Measurements from ENCODE around the gene PLEKHA5.
"Not testable (repeated sequence)": the region's sequence is repeated elsewhere in the genome, so short reads cannot be mapped to it uniquely, and the experiment has no call there.

Gene PLEKHA5

GRCh38 chr12:19169222-19169621 lies 39.7 kb downstream of the PLEKHA5 start:
- DNase-seq, result no peak

GRCh38 chr12:19170286-19170685 lies 40.8 kb downstream of the PLEKHA5 start:
- DNase-seq, result not testable (repeated sequence)

GRCh38 chr12:19171731-19172130 lies 42.2 kb downstream of the PLEKHA5 start:
- no peak for DNase-seq

GRCh38 chr12:19177754-19178153 lies 48.2 kb downstream of the PLEKHA5 start:
- peak; percentile 30 for DNase-seq

DNA sequence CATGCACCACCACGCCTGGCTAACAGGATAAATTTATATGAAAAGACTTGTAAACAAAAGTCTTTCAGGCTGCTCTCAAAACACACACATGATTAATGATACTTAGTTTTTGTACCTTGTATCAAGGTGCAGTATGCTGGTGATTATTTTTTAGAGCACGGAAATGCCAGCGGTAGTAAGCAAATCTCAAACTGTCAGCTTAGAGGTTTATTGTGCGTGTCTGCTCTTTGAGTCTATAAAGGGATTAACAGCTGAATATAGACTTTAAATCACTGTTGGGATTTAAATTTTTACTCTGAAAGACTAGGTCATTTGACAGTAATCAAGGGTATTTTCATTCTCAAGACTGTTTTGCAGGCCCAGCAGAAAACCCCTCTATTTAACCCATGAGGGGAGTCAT lies 50.5 kb downstream of the PLEKHA5 start:
- DNase-seq, result no peak

DNA sequence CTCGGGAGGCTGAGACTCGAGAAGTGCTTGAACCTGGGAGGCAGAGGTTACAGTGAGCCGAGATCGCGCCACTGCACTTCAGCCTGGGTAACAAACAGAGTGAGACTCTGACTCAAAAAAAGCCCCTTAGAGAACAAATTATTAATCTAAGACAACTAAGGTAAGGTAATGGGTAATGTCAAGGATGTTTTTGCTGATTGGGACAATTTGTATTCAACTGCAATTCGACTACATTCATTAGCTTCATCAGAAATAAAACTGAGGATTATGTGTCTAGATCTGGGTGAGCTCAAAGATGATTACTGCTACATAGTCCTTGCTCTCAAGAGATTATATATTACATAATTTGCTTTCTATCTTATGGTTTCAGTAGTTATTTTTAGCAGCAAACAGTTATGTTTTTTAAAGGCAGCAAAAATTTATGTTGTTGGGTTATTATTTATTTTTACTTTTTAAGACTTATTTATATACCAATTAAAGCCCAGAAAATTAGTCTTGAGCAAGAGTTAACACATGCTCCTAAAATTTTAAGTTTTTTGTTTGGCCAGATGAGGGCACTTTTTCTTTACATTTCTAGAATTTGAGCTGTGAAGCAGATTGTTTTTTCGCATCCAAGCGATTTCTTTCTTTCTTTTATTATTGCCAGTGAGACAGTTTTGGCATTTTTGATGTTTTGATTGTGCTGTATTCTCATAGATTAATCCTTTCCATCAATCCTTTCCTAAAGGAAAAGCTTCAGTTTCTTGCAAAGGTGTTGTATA lies 52.3 kb downstream of the PLEKHA5 start:
- peak; percentile 27 for DNase-seq

DNA sequence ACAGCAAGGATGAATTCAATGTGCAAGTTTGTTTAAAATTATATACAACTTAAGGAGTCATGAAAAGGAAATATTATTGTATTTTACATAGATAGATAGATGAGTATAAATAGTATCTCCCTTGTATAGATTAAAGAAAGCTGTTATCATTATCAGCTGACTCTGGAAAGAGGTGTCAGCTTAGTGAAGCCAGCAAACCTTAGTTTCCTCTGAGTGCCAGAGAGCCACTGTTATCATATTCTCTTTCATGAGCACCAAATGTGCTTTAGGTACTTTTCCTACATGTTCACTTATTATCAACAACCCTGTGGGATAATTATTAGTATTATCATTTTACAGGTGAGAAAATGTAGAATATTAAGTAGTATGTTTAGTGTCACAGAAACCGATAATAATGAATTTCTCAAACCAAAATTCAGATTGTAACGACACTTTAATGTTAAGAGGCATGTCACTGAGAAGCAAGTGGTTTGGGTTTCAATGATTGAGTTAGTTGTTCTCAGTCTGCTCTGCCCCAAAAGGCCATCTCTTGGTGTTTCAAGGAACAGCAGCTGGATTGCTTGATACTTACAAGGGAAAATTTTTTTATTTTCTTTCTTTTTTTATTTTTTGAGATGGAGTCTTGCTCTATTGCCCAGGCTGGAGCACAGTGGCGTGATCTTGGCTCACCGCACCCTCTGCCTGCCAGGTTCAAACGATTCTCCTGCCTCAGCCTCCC lies 53.7 kb downstream of the PLEKHA5 start:
- no peak for DNase-seq

DNA sequence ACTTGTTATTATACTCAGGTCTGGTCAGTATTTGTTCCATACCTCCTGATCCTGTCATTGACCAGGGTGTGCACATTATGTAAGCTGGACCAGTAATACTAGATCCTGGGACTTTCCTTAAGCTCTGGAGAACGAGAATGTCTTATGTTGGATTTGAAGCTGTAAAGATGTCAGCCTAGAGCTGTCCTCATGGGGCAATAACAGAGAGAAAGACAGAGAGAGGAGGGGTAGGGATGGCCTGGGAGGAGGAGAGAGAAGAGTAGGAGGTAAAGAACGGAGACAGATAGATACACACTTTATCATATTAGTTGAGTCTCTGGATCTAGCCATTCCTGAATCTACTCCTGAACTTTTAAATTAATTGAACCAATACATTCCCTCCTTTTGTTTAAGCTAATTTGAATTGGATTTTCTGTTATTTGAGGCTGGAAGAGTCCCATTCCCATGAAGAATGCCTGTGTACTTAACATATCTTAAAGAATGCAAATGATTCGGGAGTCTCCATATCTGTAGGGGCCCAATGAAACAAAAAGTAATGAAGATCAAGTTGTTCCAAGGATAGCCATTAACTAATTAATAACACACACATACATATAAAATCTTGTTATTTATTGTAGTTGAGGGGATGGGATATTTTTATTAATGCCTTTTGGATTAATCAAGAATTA lies 55.9 kb downstream of the PLEKHA5 start:
- no peak for DNase-seq

- peak; percentile 58 for DNase-seq
These were observed 57.5 kb downstream of the PLEKHA5 start for GRCh38 chr12:19186722-19187661.

DNA sequence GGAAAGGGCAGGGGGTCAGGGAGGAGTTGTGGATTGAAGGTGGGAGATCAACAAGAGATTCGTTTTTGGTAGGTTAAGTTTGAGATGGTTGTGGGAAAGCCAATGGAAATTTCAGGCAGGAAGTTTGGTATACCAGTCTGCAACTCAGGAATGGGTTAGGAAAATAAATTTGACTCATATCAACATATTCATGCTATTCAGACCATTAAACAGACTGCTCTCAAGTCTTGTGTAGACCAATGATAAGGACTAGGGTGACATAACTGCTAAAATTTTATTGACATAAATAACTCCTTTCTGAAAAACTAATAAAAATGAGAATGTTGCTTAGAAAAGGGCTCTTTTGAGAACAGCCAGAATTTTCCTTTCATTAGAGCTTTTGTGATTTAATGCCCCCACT lies 60.0 kb downstream of the PLEKHA5 start:
- no peak for DNase-seq

DNA sequence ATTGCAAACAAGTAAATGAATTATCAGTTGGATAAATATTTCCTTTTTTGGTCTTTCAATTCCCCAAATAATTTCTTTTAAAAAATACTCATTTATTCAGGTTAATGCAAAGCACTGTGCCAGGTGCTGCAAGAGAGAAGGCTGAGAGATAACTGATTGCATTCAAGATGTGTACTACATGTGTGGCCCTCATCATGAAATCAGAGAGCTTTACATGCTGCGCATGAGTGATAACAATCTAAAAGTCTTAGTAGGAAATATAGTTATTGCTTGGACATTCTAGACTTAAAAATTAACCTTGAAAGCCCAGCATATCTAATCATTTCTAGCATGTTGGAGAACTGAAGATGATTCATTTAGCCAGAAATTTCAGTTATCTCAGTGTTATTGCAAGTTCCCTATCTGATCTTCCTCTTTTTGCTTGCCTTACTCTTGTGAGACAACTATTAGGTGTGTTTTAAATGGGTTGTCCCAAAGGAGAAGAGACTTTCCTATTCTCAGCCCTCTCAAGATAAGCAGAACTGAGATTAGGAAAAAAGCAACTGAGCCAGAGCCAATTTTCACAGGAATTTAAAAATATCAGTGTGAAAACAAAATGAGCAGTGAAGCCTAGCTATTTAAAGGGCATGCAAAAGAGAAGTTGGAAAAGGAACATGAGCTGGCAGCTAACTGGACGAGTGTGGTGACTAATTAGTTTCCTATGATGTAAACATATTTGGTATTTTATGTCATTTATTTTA lies 60.9 kb downstream of the PLEKHA5 start:
- peak; percentile 48 for DNase-seq

- DNase-seq, result no peak
These were observed 61.6 kb downstream of the PLEKHA5 start for GRCh38 chr12:19191089-19191488.

DNA sequence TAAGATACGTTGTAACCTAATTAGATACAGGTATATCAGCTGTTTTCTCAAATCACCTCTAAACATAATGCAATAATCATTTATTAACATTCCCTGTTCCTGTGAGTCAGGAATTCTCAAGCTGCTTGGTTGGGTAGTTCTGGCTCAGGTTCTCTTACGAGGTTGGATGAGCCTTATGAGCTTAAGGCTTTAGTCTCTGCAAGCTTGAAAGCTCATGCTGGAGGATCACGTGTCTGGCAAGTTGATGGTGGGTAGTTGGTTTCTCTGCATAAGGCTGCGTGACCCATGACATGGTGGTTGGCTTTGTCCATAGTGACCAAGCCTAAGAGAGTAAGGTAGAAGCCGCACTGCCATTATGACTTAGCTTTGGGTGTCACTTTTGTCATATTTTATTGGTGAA lies 62.0 kb downstream of the PLEKHA5 start:
- no peak for DNase-seq

GRCh38 chr12:19192710-19193109 lies 63.2 kb downstream of the PLEKHA5 start:
- no peak for DNase-seq

DNA sequence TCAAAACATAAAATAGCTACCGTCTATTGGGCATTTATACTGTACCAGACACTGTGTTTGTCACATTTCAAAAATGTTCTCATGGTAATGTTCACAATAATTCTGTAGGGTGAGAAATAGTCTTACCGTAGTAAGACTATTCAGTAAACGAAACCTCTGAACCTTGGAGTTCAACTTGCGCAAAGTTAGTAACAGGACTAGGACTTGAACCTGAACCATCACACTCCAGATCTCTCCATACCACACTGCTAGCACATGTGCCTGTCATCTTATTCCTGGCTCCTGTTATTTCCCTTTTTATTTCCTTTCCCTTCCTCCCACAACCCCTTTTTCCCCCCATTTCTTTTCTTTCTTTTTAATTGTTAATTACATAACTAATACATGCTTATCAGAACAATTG lies 65.4 kb downstream of the PLEKHA5 start:
- no peak for DNase-seq

- no peak for DNase-seq
These were observed 67.6 kb downstream of the PLEKHA5 start for GRCh38 chr12:19196959-19197630.

GRCh38 chr12:19198272-19198671 lies 68.7 kb downstream of the PLEKHA5 start:
- DNase-seq, result peak; percentile 65

DNA sequence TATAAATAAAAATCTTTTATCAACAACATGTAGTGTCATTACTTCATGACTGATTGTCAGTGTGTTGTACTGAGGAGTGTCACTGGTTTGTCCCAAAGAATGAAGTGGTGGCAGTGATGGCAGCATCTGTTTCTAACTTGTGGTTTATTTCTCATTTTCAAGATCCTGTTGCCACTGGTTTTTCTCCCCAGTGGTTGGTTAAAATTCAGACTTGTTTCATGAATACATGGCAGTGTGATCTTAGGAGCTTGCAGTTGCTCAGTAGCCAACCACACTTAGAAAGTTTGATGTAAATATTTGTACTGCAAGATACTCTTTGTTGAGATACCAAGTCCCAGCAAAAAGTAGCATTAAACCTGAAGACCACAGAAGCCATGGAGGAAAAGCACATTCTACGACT lies 69.8 kb downstream of the PLEKHA5 start:
- DNase-seq, result no peak

GRCh38 chr12:19200261-19200660 lies 70.7 kb downstream of the PLEKHA5 start:
- no peak for DNase-seq

GRCh38 chr12:19201661-19202060 lies 72.1 kb downstream of the PLEKHA5 start:
- peak; percentile 59 for DNase-seq

GRCh38 chr12:19203013-19203412 lies 73.5 kb downstream of the PLEKHA5 start:
- no peak for DNase-seq

All from fibroblast of upper back skin (primary cell).